Adrenal gland (tissue), 19 donors: ENCODE data around the gene HNRNPU. TPM values are rescaled to one million over a fixed set of nuclear protein-coding genes. Genes with fewer than 3 reads are reported as not detected.

Source experiments
- DNase-seq, 7 donors: peaks; one replicate each; pipeline ENCODE4 v3.0.0-alpha.2; 2019 to 2020
- H3K27ac ChIP-seq, 5 donors: fragments of 200-600 bp; sonication (generic) in 4 of 5; 1 replicate in 3 of 5; 2 replicates in 2 of 5; pipeline versions ENCODE4 v1.5.1 to v1.8.0; 2016 to 2020; ENCODE audit warnings: mild to moderate bottlenecking in 1 of 5
- H3K27me3 ChIP-seq: fragments of 200-600 bp; 2 replicates; pipeline ENCODE4 v1.8.0; 2021
- H3K36me3 ChIP-seq, 2 donors: fragments of 200-600 bp; replicated peaks in 1 of 2; 1 replicate in 1 of 2; 2 replicates in 1 of 2; pipeline versions ENCODE4 v1.5.1 to v1.8.0; 2018 to 2022
- H3K4me1 ChIP-seq, 2 donors: fragments of 200-600 bp; replicated peaks in 1 of 2; 1 replicate in 1 of 2; 2 replicates in 1 of 2; pipeline versions ENCODE4 v1.5.1 to v1.8.0; 2018 to 2021
- H3K4me3 ChIP-seq, 4 donors: fragments of 200-600 bp; sonication (generic) in 3 of 4; one replicate each; pipeline ENCODE4 v1.5.1; 2016 to 2018
- H3K9me3 ChIP-seq, 3 donors: fragments of 200-600 bp; sonication (generic) in 1 of 3; replicated peaks in 1 of 3; 1 replicate in 2 of 3; 2 replicates in 1 of 3; pipeline versions ENCODE4 v1.5.1 to v1.8.0; 2016 to 2021
- CTCF ChIP-seq, 6 experiments: fragments of 450-650 bp in 4 of 6; fragments of 200-600 bp in 2 of 6; sonication (generic) in 1 of 6; IDR thresholded peaks; 1 replicate in 5 of 6; 2 replicates in 1 of 6; pipeline versions ENCODE4 v1.5.1 to v1.8.0; 2016 to 2021; ENCODE audit warnings: antibody characterized with exemption in 6 of 6, mild to moderate bottlenecking in 2 of 6, moderate library complexity in 1 of 6
- POLR2A ChIP-seq, 2 donors: fragments of 450-650 bp; IDR thresholded peaks; one replicate each; pipeline ENCODE4 v1.6.1; 2017; ENCODE audit warnings: antibody characterized with exemption in 2 of 2, mild to moderate bottlenecking in 2 of 2, moderate library complexity in 1 of 2
- WGBS, 4 donors: extraction: QIAGEN DNeasy Blood & Tissue Kit in 2 of 4; methylation state at CpG; one replicate each; pipeline versions ENCODE4 v1.1.5 to v1.1.7; 2013 to 2017; 5-methylcytosine and 5-hydroxymethylcytosine counted together
- intact Hi-C, 2 donors: fragments of 100-400 bp; cut with DNase I; formaldehyde crosslinking; loops; one replicate each; pipeline versions ENCODE4 v1.14.1 to v1.15.0; 2022 to 2023
- long read RNA-seq, 10 donors: library from polyadenylated mRNA in 3 of 10; unstranded in 2 of 10; stranded (forward) in 1 of 10; transcript quantifications; one replicate each; pipeline ENCODE4 v2.0.0 and lab custom pipeline, GENCODE V29; 2021 to 2026
- polyA plus RNA-seq, 3 donors: library from polyadenylated mRNA; stranded (reverse); fragments of 200-250 nt in 2 of 3; fragments of 350-450 nt in 1 of 3; fragmentation: Illumina TruSeq in 1 of 3; extraction: RNeasy Lipid Tissue Mini Kit (QIAGEN cat#74804) in 1 of 3; gene quantifications; one replicate each; pipeline ENCODE4 v1.2.3, GENCODE V29; 2013 to 2014
- total RNA-seq, 9 donors: library from RNA; depleted of rRNA in 4 of 9; stranded (reverse); fragments of >200 nt in 4 of 9; fragments of 120-200 nt in 1 of 9; fragmentation: NEBNext Ultra II Directional in 1 of 9; extraction: Animal tissue kit (Norgen Biotek cat#: 25700) in 1 of 9; gene quantifications; one replicate each; pipeline versions ENCODE4 v1.1.0 to v1.2.4, GENCODE V29; 2013 to 2023
- donor health status: healthy with polysubstance abuse.
- donor health status: Bipolar disorder and iron deficiency.
- donor health status: DM: yes; HTN: yes; CAD: no.
- donor health status: DM: no; HTN: no; CAD: no.
- donor health status: DM: no; HTN: no; CAD: no.
- donor health status: DM: yes; HTN: yes; CAD: no.

HNRNPU gene
- total RNA-seq (100 to 1,000 TPM; 192 to 326 (median 273) TPM), polyA plus RNA-seq (100 to 1,000 TPM; 141 to 397 (median 145) TPM)
- long read RNA-seq, donor 1, full-length matches to known transcripts, result 35 of 62 reads
- long read RNA-seq, donor 1, partial matches to known transcripts, result 27 of 62 reads
- long read RNA-seq, donor 1, other reads (novel, unspliced or antisense), result 0 of 62 reads
- long read RNA-seq, donor 2, full-length matches to known transcripts, result 23 of 192 reads
- long read RNA-seq, donor 2, partial matches to known transcripts, result 108 of 192 reads
- long read RNA-seq, donor 2, other reads (novel, unspliced or antisense), result 61 of 192 reads
- long read RNA-seq, donor 3, full-length matches to known transcripts, result 16 of 23 reads
- long read RNA-seq, donor 3, partial matches to known transcripts, result 7 of 23 reads
- long read RNA-seq, donor 3, other reads (novel, unspliced or antisense), result 0 of 23 reads
- long read RNA-seq, donor 4, full-length matches to known transcripts, result 14 of 54 reads
- long read RNA-seq, donor 4, partial matches to known transcripts, result 18 of 54 reads
- long read RNA-seq, donor 4, other reads (novel, unspliced or antisense), result 22 of 54 reads
- long read RNA-seq, donor 5, full-length matches to known transcripts, result 515 of 542 reads
- long read RNA-seq, donor 5, partial matches to known transcripts, result 13 of 542 reads
- long read RNA-seq, donor 5, other reads (novel, unspliced or antisense), result 14 of 542 reads
- long read RNA-seq, donor 6, full-length matches to known transcripts, result 2 of 42 reads
- long read RNA-seq, donor 6, partial matches to known transcripts, result 34 of 42 reads
- long read RNA-seq, donor 6, other reads (novel, unspliced or antisense), result 6 of 42 reads
- long read RNA-seq, donor 7, full-length matches to known transcripts, result 11 of 11 reads
- long read RNA-seq, donor 7, partial matches to known transcripts, result 0 of 11 reads
- long read RNA-seq, donor 7, other reads (novel, unspliced or antisense), result 0 of 11 reads
- long read RNA-seq, donor 8, full-length matches to known transcripts, result 58 of 303 reads
- long read RNA-seq, donor 8, partial matches to known transcripts, result 171 of 303 reads
- long read RNA-seq, donor 8, other reads (novel, unspliced or antisense), result 74 of 303 reads
- long read RNA-seq, donor 9, full-length matches to known transcripts, result 27 of 237 reads
- long read RNA-seq, donor 9, partial matches to known transcripts, result 136 of 237 reads
- long read RNA-seq, donor 9, other reads (novel, unspliced or antisense), result 74 of 237 reads
- long read RNA-seq, donor 10, full-length matches to known transcripts, result 25 of 174 reads
- long read RNA-seq, donor 10, partial matches to known transcripts, result 110 of 174 reads
- long read RNA-seq, donor 10, other reads (novel, unspliced or antisense), result 39 of 174 reads

- Histone ChIP-seq H3K9me3 (no peaks in the 10 kb centered on the region), H3K4me1 (peaks cover 22 to 32% of the 10 kb centered on the region in 2 donors), H3K27me3 (no peaks in the 10 kb centered on the region), H3K36me3 (peaks cover 0 to 19% of the 10 kb centered on the region in 2 donors), H3K27ac (peak within 1 kb of the TSS; percentile 98 to 100 (median 100)), H3K4me3 (peak within 1 kb of the TSS; percentile 72 to 99 (median 90))
- intact Hi-C loops, result loop anchor here (10.0 kb wide), 2 partner anchors 110 to 180 kb away; no protein-coding TSS in a partner anchor
- 0 to 1% (median 1%) methylated on average over 11 to 71 of the region's 71 CpGs for WGBS, 4 donors
- TF ChIP-seq CTCF (IDR thresholded peaks at IDR 0.05) (peak in 5 of 6 experiments; percentile 32 to 61 (median 59)), POLR2A (IDR thresholded peaks at IDR 0.05) (peak; percentile 96 to 99)
- DNase-seq, result peak; percentile 95 to 98 (median 97)
These were observed at the start of gene HNRNPU for GRCh38 chr1:244864253-244865027. Gene HNRNPU (minus strand): TSS chr1:244864543. CDS start chr1:244864307, 236 bp downstream.

DNA sequence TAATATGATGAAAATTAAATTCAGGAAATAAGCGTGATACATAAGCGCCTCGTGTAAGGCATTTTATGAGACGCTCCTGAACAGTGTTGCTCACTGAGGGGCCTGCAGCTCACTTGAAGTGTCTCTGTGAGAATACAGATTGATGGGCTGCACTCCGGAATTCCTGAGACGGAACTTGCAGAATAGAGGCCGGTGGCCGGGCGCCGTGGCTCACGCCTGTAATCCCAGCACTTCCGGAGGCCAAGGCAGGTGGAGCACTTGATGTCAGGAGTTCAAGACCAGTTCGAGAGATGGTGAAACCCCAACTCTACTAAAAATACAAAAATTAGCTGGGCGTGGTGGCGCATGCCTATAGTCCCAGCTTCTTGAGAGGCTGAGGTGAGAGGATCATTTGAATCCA, 49.5 kb upstream of the HNRNPU start:
- no peaks in the 10 kb centered on the region for H3K9me3 ChIP-seq
- TF ChIP-seq POLR2A (IDR thresholded peaks at IDR 0.05) (no peak), CTCF (IDR thresholded peaks at IDR 0.05) (no peak)
- no peak overlapping the region for H3K27ac ChIP-seq
- intact Hi-C loops, result no loop called here
- 91 to 96% (median 93%) methylated on average over 15 of the region's 15 CpGs for WGBS, 4 donors
- H3K4me1 ChIP-seq, result peaks cover 1 to 3% of the 10 kb centered on the region in 2 donors
- H3K27me3 ChIP-seq, result no peaks in the 10 kb centered on the region
- H3K36me3 ChIP-seq, result no peaks in the 10 kb centered on the region
- DNase-seq, result no peak
- H3K4me3 ChIP-seq, result no peak overlapping the region

DNA sequence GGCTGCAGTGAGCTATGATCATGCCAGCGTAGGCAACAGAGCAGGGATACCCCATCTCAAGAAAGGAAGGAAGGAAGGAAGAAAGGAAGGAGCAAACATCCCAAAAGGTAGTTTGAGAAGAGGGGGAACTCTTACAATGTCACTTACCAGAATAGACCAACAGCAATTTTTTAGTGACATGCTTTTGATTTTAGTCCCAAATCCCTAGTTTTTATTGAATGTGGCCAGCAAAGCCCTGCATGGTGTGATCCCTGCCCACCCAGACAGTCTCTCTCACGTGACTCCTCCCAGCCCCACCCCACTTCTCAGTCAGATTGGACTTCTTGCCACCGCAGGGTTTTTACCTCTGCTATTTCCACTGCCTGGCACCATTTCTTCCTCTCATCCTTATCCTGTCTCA, 39.8 kb upstream of the HNRNPU start:
- no peaks in the 10 kb centered on the region for H3K9me3 ChIP-seq
- TF ChIP-seq POLR2A (IDR thresholded peaks at IDR 0.05) (no peak), CTCF (IDR thresholded peaks at IDR 0.05) (no peak)
- no peaks in the 10 kb centered on the region for H3K4me1 ChIP-seq
- H3K27ac ChIP-seq, result no peak overlapping the region
- no peaks in the 10 kb centered on the region for H3K27me3 ChIP-seq
- 81 to 89% (median 85%) methylated on average over 3 of the region's 3 CpGs for WGBS, 4 donors
- H3K4me3 ChIP-seq, result no peak overlapping the region
- DNase-seq, result no peak
- intact Hi-C loops, result no loop called here
- H3K36me3 ChIP-seq, result no peaks in the 10 kb centered on the region
